ENCODE measurements around the gene ZNF655.

DNA sequence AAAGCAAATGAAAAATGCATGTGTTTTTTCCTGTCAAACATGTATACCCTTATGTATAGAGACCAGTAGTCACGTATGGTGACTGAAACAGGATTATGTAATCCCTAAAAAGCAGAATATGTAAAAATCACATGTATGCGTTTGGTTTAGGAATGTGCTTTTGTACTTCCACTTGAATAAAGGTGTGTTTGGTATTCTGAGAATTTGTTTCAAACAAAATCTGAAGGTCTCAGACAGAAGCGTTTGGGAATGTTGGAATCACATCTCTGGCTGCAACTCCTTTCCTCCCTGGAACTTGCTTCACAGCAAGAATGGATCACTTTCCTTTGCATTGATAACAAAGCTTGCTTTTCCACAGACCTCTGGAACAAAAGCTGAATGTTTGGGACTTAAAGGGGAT is 17.8 kb downstream of the ZNF655 start:
- no peak for TF ChIP-seq POLR2A (IDR thresholded peaks at IDR 0.05)
- TF ChIP-seq, protein P1, sequence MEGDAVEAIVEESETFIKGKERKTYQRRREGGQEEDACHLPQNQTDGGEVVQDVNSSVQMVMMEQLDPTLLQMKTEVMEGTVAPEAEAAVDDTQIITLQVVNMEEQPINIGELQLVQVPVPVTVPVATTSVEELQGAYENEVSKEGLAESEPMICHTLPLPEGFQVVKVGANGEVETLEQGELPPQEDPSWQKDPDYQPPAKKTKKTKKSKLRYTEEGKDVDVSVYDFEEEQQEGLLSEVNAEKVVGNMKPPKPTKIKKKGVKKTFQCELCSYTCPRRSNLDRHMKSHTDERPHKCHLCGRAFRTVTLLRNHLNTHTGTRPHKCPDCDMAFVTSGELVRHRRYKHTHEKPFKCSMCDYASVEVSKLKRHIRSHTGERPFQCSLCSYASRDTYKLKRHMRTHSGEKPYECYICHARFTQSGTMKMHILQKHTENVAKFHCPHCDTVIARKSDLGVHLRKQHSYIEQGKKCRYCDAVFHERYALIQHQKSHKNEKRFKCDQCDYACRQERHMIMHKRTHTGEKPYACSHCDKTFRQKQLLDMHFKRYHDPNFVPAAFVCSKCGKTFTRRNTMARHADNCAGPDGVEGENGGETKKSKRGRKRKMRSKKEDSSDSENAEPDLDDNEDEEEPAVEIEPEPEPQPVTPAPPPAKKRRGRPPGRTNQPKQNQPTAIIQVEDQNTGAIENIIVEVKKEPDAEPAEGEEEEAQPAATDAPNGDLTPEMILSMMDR (IDR thresholded peaks at IDR 0.05) = no peak

Data from transverse colon (tissue), 3 donors.